A549 (cell line): ENCODE results near the gene COL1A1. TPM values are rescaled to one million over a fixed set of nuclear protein-coding genes. Genes with fewer than 3 reads are reported as not detected.

Source experiments
- ATAC-seq, 2 experiments: fragments of 200-7000 bp in 1 of 2; fragments of >200 bp in 1 of 2; cut with Nextera tagmentation in 1 of 2; cut with Tn5 transposase in 1 of 2; 3 replicates each; pipeline versions ENCODE4 v1.8.0 to v1.9.1; 2018 to 2020; ENCODE audit warnings: mild to moderate bottlenecking in 1 of 2, moderate library complexity in 1 of 2
- CTCF ChIA-PET: fragments of 300-600 bp; sonication (Branson Sonifier 250); formaldehyde crosslinking; extraction: SDS; loops from one replicate; lab custom pipeline; 2021; ENCODE audit warnings: antibody characterized with exemption, inconsistent platforms; lab: Yijun Ruan, JAX
- POLR2A ChIA-PET: fragments of 350-600 bp; formaldehyde crosslinking; extraction: SDS; loops from one replicate; lab custom pipeline; 2021; ENCODE audit warnings: antibody characterized with exemption, inconsistent platforms; lab: Yijun Ruan, JAX
- DNase-seq, 2 experiments: peaks; one replicate each; pipeline versions ENCODE4 v3.0.0 to v3.0.0-alpha.2; 2011 to 2016; ENCODE audit warnings: low read depth in 1 of 2, low spot score in 1 of 2
- FAIRE-seq: peaks from 2 replicates; lab custom pipeline; 2011; peaks lifted over from hg19 to GRCh38; lab: Jason Lieb, UNC
- H3K27ac ChIP-seq, 2 experiments: fragments of >200 bp; sonication (Bioruptor Twin); formaldehyde crosslinking; 3 replicates each; pipeline ENCODE4 v1.5.1; 2016 to 2017
- H3K4me1 ChIP-seq: fragments of >200 bp; sonication (Bioruptor Twin); formaldehyde crosslinking; 3 replicates; pipeline ENCODE4 v1.6.1; 2016
- H3K4me2 ChIP-seq: fragments of >200 bp; sonication (Bioruptor Twin); formaldehyde crosslinking; 3 replicates; pipeline ENCODE4 v1.6.1; 2016
- H3K4me3 ChIP-seq: fragments of >200 bp; sonication (Bioruptor Twin); formaldehyde crosslinking; 3 replicates; pipeline ENCODE4 v1.5.1; 2016
- H3K9me3 ChIP-seq: fragments of >200 bp; sonication (Bioruptor Twin); formaldehyde crosslinking; 3 replicates; pipeline ENCODE4 v1.6.1; 2016
- CBX8 ChIP-seq: fragments of 200-600 bp; sonication (generic); IDR thresholded peaks from 2 replicates; pipeline ENCODE4 v1.6.1; 2016
- EHMT2 ChIP-seq: fragments of 200-600 bp; sonication (generic); IDR thresholded peaks from 2 replicates; pipeline ENCODE4 v1.6.1; 2016; ENCODE audit warnings: antibody characterized with exemption, low read depth, mild to moderate bottlenecking, moderate library complexity
- EP300 ChIP-seq, 2 experiments: fragments of >200 bp; sonication (Bioruptor Twin); formaldehyde crosslinking; IDR thresholded peaks; 2 replicates in 1 of 2; 3 replicates in 1 of 2; pipeline ENCODE4 v1.6.1; 2016 to 2017
- HMGXB4 ChIP-seq: fragments of 250-450 bp; sonication (Bioruptor Pico); IDR thresholded peaks from 2 replicates; pipeline ENCODE4 v1.5.0; 2021; ENCODE audit warnings: mild to moderate bottlenecking, moderate library complexity, borderline replicate concordance
- HOXB13 ChIP-seq: fragments of 250-450 bp; sonication (Bioruptor Pico); IDR thresholded peaks from 2 replicates; pipeline ENCODE4 v1.5.0; 2020; ENCODE audit warnings: low read depth, mild to moderate bottlenecking, moderate library complexity
- JUN ChIP-seq, 2 experiments: fragments of >200 bp; sonication (Bioruptor Twin); formaldehyde crosslinking; IDR thresholded peaks; 2 replicates in 1 of 2; 3 replicates in 1 of 2; pipeline ENCODE4 v1.6.1; 2016 to 2017
- KDM1A ChIP-seq: fragments of 200-600 bp; sonication (generic); IDR thresholded peaks from 2 replicates; pipeline ENCODE4 v1.6.1; 2016; ENCODE audit warnings: low read depth, mild to moderate bottlenecking
- KDM5A ChIP-seq: fragments of 200-600 bp; sonication (generic); IDR thresholded peaks from 2 replicates; pipeline ENCODE4 v1.6.1; 2016; ENCODE audit warnings: antibody characterized with exemption, mild to moderate bottlenecking
- MAFK ChIP-seq: fragments of 450-650 bp; IDR thresholded peaks from 2 replicates; pipeline ENCODE4 v1.6.1; 2014; ENCODE audit not compliant: partially characterized antibody
- MAX ChIP-seq: IDR thresholded peaks from 2 replicates; pipeline ENCODE4 v1.6.1; 2012
- MYC ChIP-seq: IDR thresholded peaks from 2 replicates; pipeline ENCODE4 v1.6.1; 2012; ENCODE audit warnings: mild to moderate bottlenecking, inconsistent platforms, low read length, improper control_type of control experiment, borderline replicate concordance
- NFE2L2 ChIP-seq: fragments of 150-350 bp; conservative IDR thresholded peaks from 2 replicates; pipeline ENCODE4 v1.6.1; 2014; ENCODE audit warnings: low read length
- NPAS2 ChIP-seq: fragments of 250-450 bp; sonication (Bioruptor Pico); IDR thresholded peaks from 2 replicates; pipeline ENCODE4 v1.8.0; 2022; ENCODE audit warnings: mild to moderate bottlenecking, moderate library complexity, borderline replicate concordance
- PHF8 ChIP-seq: fragments of 200-600 bp; sonication (generic); IDR thresholded peaks from 2 replicates; pipeline ENCODE4 v1.6.1; 2016; ENCODE audit warnings: low read depth, mild to moderate bottlenecking, antibody characterized with exemption, moderate library complexity, borderline replicate concordance
- POLR2A ChIP-seq: IDR thresholded peaks from 2 replicates; pipeline ENCODE4 v1.6.1; 2012; ENCODE audit warnings: mild to moderate bottlenecking, low read length
- RARB ChIP-seq: fragments of 250-450 bp; sonication (Bioruptor Pico); IDR thresholded peaks from 2 replicates; pipeline ENCODE4 v1.8.0; 2021; ENCODE audit warnings: mild to moderate bottlenecking, moderate library complexity
- RCOR1 ChIP-seq: fragments of 150-350 bp; IDR thresholded peaks from 2 replicates; pipeline ENCODE4 v1.6.1; 2014; ENCODE audit warnings: antibody characterized with exemption, low read length, low read depth
- RNF2 ChIP-seq: fragments of 200-600 bp; sonication (generic); IDR thresholded peaks from 2 replicates; pipeline ENCODE4 v1.6.1; 2016; ENCODE audit warnings: low read depth, mild to moderate bottlenecking, antibody characterized with exemption, moderate library complexity, borderline replicate concordance
- SMC3 ChIP-seq: fragments of >200 bp; sonication (Bioruptor Twin); formaldehyde crosslinking; IDR thresholded peaks from 3 replicates; pipeline ENCODE4 v1.6.1; 2018; ENCODE audit warnings: inconsistent platforms
- SREBF2 ChIP-seq: fragments of 450-650 bp; IDR thresholded peaks from 2 replicates; pipeline ENCODE4 v1.6.1; 2014; ENCODE audit warnings: mild to moderate bottlenecking, moderate library complexity
- TFCP2L1 ChIP-seq: fragments of 250-450 bp; sonication (Bioruptor Pico); IDR thresholded peaks from 2 replicates; pipeline ENCODE4 v1.5.0; 2021; ENCODE audit warnings: mild to moderate bottlenecking
- ZFP36 ChIP-seq: fragments of 450-650 bp; IDR thresholded peaks from 2 replicates; pipeline ENCODE4 v1.6.1; 2014; ENCODE audit warnings: borderline replicate concordance; ENCODE audit not compliant: partially characterized antibody
- ZNF302 ChIP-seq: fragments of 250-450 bp; sonication (Bioruptor Pico); IDR thresholded peaks from 2 replicates; pipeline ENCODE4 v1.9.0; 2021; ENCODE audit warnings: inconsistent platforms, mild to moderate bottlenecking, moderate library complexity
- whole genome bisulfite sequencing: methylation state at CpG from one replicate; pipeline ENCODE4 v1.1.6; 2017; ENCODE audit errors: missing lambda C conversion rate; 5-methylcytosine and 5-hydroxymethylcytosine counted together
- polyA plus RNA-seq, 4 experiments: library from polyadenylated mRNA; depleted of rRNA in 3 of 4; stranded (reverse); fragments of >200 nt; fragmentation: RNase III in 1 of 4; extraction: RNeasy Plus Mini Kit Qiagen cat#74134 plus additional on column Dnase treatment in 1 of 4; gene quantifications; 2 replicates in 3 of 4; 3 replicates in 1 of 4; pipeline ENCODE4 v1.2.3, GENCODE V29; 2011 to 2017
- TF ChIP-seq, protein P1 (sequence below): fragments of 150-350 bp; IDR thresholded peaks from 2 replicates; pipeline ENCODE4 v1.6.1; 2014; ENCODE audit warnings: low read depth, mild to moderate bottlenecking, low read length
- TF ChIP-seq, protein P2 (sequence below): fragments of >200 bp; sonication (Bioruptor Twin); formaldehyde crosslinking; IDR thresholded peaks from 3 replicates; pipeline ENCODE4 v1.5.1; 2016
- TF ChIP-seq, protein P3 (sequence below): IDR thresholded peaks from 2 replicates; pipeline ENCODE4 v1.6.1; 2012; ENCODE audit warnings: low read depth, borderline replicate concordance
- TF ChIP-seq, protein P4 (sequence below): fragments of 250-450 bp; sonication (Bioruptor Pico); IDR thresholded peaks from 2 replicates; pipeline ENCODE4 v1.5.0; 2020; ENCODE audit warnings: low read depth, mild to moderate bottlenecking, moderate library complexity
- TF ChIP-seq, protein P5 (sequence below): fragments of 450-650 bp; IDR thresholded peaks from 2 replicates; pipeline ENCODE4 v1.6.1; 2014; ENCODE audit warnings: antibody characterized with exemption

COL1A1 gene
- polyA plus RNA-seq, 2 of the 4 experiments (the other 2 are of a cell fraction): 4.4 to 34.3 TPM

- Histone ChIP-seq H3K4me2 (no peak overlapping the region), H3K4me3 (no peak overlapping the region), H3K4me1 (peaks cover 4% of the 10 kb centered on the region), H3K27ac (peak overlapping the region in 1 of 2 experiments; percentile 9; a peak in 1 of 6 replicates), H3K9me3 (no peaks in the 10 kb centered on the region)
- whole genome bisulfite sequencing: 81% methylated on average over 20 of the region's 20 CpGs
- FAIRE-seq: no peak
- no peak for TF ChIP-seq ZFP36
- TF ChIP-seq, protein P1, sequence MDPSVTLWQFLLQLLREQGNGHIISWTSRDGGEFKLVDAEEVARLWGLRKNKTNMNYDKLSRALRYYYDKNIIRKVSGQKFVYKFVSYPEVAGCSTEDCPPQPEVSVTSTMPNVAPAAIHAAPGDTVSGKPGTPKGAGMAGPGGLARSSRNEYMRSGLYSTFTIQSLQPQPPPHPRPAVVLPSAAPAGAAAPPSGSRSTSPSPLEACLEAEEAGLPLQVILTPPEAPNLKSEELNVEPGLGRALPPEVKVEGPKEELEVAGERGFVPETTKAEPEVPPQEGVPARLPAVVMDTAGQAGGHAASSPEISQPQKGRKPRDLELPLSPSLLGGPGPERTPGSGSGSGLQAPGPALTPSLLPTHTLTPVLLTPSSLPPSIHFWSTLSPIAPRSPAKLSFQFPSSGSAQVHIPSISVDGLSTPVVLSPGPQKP: no peak
- no peak for TF ChIP-seq HOXB13 (CRISPR knock-in tag)
- no peak for TF ChIP-seq SREBF2
- TF ChIP-seq RCOR1: no peak
- TF ChIP-seq MAX: no peak
- TF ChIP-seq JUN (IDR thresholded peaks at IDR 0.05): no peak
- no peak for TF ChIP-seq POLR2A
- TF ChIP-seq HMGXB4: no peak
- no peak for TF ChIP-seq PHF8
- no peak for TF ChIP-seq SMC3
- TF ChIP-seq MYC: no peak
- no peak for TF ChIP-seq KDM5A
- TF ChIP-seq RARB (CRISPR knock-in tag): no peak
- POLR2A ChIA-PET: no interaction called here
- no peak for ATAC-seq
- no peak for DNase-seq
- CTCF ChIA-PET: interaction anchor here (1.8 to 22.0 kb wide), 5 partner anchors 11 to 107 kb away, joined by 7 to 817 read pairs (median 15); partner anchors contain the start of genes COL1A1 and SGCA
Measured at GRCh38 chr17:50189550-50190292, 11.7 kb downstream of the COL1A1 start.

DNA sequence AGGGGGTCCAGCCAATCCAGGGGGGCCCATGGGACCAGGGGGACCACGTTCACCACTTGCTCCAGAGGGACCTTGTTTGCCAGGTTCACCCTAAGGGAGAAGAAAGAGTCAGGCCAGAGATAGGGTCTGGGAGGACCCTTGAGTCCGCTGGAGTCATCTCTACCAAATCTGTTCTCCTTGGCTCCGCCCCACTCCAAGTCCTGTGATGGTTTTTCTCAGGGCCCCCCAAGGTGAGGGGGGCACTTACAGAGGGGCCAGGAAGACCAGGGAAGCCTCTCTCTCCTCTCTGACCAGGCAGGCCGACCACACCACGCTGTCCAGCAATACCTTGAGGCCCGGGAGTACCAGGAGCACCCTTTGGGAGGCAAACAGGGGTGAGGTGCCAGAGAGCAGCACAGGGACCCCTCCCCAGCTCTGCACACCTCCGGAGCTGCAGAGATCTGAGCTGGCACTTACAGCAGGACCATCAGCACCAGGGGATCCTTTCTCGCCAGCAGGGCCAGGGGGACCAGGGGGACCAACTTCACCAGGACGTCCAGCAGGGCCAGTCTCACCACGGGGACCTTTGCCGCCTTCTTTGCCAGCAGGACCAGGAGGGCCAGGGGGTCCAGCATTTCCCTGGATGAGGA lies 12.4 kb downstream of the COL1A1 start:
- Histone ChIP-seq H3K4me1 (peaks cover 11% of the 10 kb centered on the region), H3K4me3 (no peak overlapping the region), H3K27ac (peak overlapping the region in 1 of 2 experiments; percentile 9; a peak in 1 of 6 replicates), H3K9me3 (no peaks in the 10 kb centered on the region), H3K4me2 (no peak overlapping the region)
- no peak for FAIRE-seq
- ChIA-PET CTCF (interaction anchor here (1.3 to 22.0 kb wide), 5 partner anchors 8 to 84 kb away, joined by 3 to 817 read pairs (median 26); partner anchors contain the start of genes COL1A1 and SGCA), POLR2A (no interaction called here)
- 75% methylated on average over 8 of the region's 11 CpGs for WGBS
- no peak for ATAC-seq
- TF ChIP-seq ZNF302 (CRISPR knock-in tag): no peak
- no peak for TF ChIP-seq EP300 (IDR thresholded peaks at IDR 0.05)
- TF ChIP-seq, protein P2, sequence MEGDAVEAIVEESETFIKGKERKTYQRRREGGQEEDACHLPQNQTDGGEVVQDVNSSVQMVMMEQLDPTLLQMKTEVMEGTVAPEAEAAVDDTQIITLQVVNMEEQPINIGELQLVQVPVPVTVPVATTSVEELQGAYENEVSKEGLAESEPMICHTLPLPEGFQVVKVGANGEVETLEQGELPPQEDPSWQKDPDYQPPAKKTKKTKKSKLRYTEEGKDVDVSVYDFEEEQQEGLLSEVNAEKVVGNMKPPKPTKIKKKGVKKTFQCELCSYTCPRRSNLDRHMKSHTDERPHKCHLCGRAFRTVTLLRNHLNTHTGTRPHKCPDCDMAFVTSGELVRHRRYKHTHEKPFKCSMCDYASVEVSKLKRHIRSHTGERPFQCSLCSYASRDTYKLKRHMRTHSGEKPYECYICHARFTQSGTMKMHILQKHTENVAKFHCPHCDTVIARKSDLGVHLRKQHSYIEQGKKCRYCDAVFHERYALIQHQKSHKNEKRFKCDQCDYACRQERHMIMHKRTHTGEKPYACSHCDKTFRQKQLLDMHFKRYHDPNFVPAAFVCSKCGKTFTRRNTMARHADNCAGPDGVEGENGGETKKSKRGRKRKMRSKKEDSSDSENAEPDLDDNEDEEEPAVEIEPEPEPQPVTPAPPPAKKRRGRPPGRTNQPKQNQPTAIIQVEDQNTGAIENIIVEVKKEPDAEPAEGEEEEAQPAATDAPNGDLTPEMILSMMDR: no peak
- no peak for TF ChIP-seq NPAS2 (CRISPR knock-in tag)
- TF ChIP-seq, protein P3, sequence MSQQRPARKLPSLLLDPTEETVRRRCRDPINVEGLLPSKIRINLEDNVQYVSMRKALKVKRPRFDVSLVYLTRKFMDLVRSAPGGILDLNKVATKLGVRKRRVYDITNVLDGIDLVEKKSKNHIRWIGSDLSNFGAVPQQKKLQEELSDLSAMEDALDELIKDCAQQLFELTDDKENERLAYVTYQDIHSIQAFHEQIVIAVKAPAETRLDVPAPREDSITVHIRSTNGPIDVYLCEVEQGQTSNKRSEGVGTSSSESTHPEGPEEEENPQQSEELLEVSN: no peak
- TF ChIP-seq CBX8: no peak
- TF ChIP-seq, protein P4, sequence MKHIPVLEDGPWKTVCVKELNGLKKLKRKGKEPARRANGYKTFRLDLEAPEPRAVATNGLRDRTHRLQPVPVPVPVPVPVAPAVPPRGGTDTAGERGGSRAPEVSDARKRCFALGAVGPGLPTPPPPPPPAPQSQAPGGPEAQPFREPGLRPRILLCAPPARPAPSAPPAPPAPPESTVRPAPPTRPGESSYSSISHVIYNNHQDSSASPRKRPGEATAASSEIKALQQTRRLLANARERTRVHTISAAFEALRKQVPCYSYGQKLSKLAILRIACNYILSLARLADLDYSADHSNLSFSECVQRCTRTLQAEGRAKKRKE (CRISPR knock-in tag): no peak
- no peak for TF ChIP-seq RNF2
- TF ChIP-seq KDM1A: no peak
- no peak for TF ChIP-seq MAFK
- no peak for TF ChIP-seq EHMT2
- no peak for TF ChIP-seq TFCP2L1 (CRISPR knock-in tag)
- no peak for TF ChIP-seq NFE2L2
- TF ChIP-seq, protein P5, sequence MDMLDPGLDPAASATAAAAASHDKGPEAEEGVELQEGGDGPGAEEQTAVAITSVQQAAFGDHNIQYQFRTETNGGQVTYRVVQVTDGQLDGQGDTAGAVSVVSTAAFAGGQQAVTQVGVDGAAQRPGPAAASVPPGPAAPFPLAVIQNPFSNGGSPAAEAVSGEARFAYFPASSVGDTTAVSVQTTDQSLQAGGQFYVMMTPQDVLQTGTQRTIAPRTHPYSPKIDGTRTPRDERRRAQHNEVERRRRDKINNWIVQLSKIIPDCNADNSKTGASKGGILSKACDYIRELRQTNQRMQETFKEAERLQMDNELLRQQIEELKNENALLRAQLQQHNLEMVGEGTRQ: no peak
- no peak for DNase-seq
